Forelimb muscle (tissue), 1 donor: ENCODE data around the gene ARF1. TPM values are rescaled to one million over a fixed set of nuclear protein-coding genes. Genes with fewer than 3 reads are reported as not detected.

Experiments used
- DNase-seq: peaks from one replicate; pipeline ENCODE4 v3.0.0-alpha.2; 2013; ENCODE audit warnings: low read depth
- polyA plus RNA-seq: library from polyadenylated mRNA; unstranded; fragments of 120-200 nt; gene quantifications from one replicate; pipeline ENCODE4 v1.2.1, GENCODE V29; 2013; ENCODE audit not compliant: insufficient read length

The ARF1 gene
- polyA plus RNA-seq, 1 donor = 240 TPM

DNA sequence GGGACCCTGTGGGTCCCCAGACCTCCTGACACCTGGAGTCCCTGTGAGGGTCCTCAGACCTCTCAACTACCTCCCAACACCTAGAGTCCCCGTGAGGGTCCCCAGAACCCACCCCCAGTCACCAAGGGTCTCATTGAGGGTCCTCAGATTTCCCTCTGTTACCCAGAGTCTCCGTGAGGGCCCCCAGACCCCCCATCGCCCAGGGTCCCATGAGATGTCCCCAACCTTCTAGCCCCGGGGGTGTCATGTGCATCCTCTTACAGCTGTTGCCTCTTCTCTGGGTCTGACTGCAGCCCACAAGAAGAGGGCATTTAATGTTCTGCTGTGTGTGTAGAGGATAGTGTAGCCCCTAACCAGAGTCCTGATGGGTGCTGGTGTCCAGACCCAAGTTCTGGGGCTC, 65.3 kb downstream of the ARF1 start:
- DNase-seq = no peak

DNA sequence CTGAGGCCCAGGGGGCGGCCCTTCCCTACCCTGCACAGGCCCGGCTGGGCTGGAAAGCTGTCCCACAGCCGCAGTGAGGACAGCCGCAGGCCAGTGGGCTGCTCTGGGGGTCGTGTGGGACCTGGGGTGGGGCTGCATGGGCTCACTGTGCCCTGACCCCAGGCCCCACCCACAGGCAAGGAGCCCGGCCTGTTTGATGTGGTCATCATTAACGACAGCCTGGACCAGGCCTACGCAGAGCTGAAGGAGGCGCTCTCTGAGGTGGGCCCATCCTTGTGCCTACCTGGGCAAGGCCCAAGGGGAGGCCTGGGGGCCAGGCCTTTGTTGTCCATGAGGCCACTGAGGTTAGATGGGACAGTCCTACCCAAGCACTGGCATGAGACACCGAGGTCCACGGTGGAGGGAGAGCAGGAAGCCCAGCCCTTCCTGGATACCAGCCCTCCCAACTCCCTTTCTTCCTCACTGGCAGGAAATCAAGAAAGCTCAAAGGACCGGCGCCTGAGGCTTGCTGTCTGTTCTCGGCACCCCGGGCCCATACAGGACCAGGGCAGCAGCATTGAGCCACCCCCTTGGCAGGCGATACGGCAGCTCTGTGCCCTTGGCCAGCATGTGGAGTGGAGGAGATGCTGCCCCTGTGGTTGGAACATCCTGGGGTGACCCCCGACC, 65.8 kb downstream of the ARF1 start:
- DNase-seq = no peak

Other genes starting within 250 kb of the ARF1 start
- gene WNT9A, start 134.8 kb upstream of the ARF1 start, polyA plus RNA-seq = 11.2 TPM
- gene WNT3A, start 75.7 kb upstream of the ARF1 start, polyA plus RNA-seq = not detected
- 11.8 TPM for gene C1orf35, start 20.6 kb downstream of the ARF1 start, polyA plus RNA-seq
- 28.1 TPM for gene MRPL55, start 26.6 kb downstream of the ARF1 start, polyA plus RNA-seq
- gene GUK1, start 57.6 kb downstream of the ARF1 start, polyA plus RNA-seq = 125 TPM
- gene GJC2, start 67.2 kb downstream of the ARF1 start, polyA plus RNA-seq = 0.48 TPM
- 4.4 TPM for gene IBA57, start 83.1 kb downstream of the ARF1 start, polyA plus RNA-seq
- gene OBSCN, start 125.3 kb downstream of the ARF1 start, polyA plus RNA-seq = 358 TPM